GM10266 (cell line): ENCODE data around the gene SMIM41.

ENCODE experiments used
- DNase-seq: peaks from one replicate; pipeline ENCODE4 v3.0.0; 2012; ENCODE audit errors: extremely low spot score
- TF ChIP-seq, protein P1 (sequence below): IDR thresholded peaks from 2 replicates; pipeline ENCODE4 v1.5.1; 2012; ENCODE audit warnings: mild to moderate bottlenecking, low read depth; ENCODE audit not compliant: control insufficient read depth, insufficient read depth; ENCODE audit errors: missing control alignments

SMIM41 gene

DNA sequence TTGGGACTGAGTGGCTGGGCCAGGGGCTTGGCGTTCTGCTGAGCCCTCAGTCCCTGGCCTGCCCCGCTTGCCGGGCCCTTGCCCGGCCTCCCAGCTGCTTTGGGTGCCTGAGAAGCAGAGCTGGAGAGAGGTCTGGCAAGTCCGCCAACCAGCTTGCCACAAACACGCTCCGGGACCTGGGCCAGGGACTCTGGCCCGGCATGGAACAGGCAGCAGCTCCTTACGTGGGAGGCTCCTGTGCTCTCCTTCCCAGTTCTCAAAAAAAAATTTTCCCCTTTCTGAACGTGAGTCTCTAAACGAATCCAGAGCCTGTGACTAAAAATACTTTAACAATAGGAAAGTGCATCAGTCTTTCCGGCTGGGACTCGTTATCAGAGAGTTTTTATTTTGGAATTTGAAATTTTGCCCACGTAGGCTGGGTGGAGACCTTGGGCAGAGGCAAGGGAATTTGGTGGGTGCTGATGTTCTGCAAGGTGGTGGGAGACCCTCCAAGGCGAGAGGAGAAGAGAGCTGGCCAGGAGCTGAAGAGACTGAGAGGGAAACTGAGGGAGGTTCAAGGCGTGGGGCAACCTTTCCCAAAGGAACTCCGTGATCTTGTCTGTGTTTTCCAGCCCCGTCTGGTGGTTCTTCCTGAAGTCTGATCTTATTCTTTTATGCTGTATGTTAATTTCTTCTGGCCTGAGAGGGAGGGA lies 35.1 kb upstream of the SMIM41 start:
- no peak for DNase-seq
- TF ChIP-seq, protein P1, sequence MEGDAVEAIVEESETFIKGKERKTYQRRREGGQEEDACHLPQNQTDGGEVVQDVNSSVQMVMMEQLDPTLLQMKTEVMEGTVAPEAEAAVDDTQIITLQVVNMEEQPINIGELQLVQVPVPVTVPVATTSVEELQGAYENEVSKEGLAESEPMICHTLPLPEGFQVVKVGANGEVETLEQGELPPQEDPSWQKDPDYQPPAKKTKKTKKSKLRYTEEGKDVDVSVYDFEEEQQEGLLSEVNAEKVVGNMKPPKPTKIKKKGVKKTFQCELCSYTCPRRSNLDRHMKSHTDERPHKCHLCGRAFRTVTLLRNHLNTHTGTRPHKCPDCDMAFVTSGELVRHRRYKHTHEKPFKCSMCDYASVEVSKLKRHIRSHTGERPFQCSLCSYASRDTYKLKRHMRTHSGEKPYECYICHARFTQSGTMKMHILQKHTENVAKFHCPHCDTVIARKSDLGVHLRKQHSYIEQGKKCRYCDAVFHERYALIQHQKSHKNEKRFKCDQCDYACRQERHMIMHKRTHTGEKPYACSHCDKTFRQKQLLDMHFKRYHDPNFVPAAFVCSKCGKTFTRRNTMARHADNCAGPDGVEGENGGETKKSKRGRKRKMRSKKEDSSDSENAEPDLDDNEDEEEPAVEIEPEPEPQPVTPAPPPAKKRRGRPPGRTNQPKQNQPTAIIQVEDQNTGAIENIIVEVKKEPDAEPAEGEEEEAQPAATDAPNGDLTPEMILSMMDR, result no peak

GRCh38 chr12:52045794-52046199 lies 33.7 kb upstream of the SMIM41 start:
- no peak for DNase-seq
- TF ChIP-seq, protein P1, result no peak

DNA sequence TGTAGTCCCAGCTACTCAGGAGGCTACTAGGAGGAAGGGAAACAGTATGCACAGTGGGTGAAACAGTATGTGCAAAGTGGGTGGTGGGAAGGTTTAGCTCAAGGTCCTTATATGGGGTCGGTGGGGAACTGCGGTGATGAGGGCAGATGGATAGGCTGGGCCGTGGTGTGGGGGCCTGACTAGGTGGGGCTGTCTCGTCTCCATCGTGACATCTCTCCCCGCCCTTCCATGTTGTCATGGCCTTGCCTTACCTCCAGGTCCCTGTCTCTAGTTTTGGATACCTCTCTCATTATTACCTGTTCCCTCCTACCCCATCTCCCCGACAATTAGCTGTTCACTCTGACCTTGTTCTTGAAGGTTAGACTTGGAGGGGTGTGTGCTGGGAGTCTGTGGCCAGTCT lies 32.6 kb upstream of the SMIM41 start:
- DNase-seq, result no peak
- TF ChIP-seq, protein P1, result no peak

DNA sequence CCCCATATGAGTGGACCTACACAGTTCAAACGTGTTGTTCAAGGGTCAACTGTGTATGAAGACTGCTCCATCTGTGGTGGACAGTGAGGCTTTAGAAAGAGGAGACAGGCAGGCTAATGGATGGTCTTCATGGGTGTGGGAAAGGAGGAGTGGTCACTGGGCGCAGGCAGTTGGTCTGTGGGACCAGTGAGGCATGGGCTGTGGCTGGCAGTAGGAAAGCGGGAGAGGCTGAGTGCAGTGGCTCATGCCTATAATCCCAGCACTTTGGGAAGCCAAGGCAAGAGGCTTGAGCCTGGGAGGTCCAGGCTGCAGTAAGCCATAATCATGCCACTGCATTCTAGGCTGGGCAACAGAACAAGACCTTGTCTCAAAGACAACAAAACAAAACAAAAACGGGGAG lies 30.2 kb upstream of the SMIM41 start:
- TF ChIP-seq, protein P1, result no peak

GRCh38 chr12:52049688-52050087 lies 29.8 kb upstream of the SMIM41 start:
- DNase-seq, result no peak
- TF ChIP-seq, protein P1, result no peak

More for the DNA sequence above, 30.2 kb upstream of the SMIM41 start:
- no peak for DNase-seq

GRCh38 chr12:52050116-52050757 lies 29.3 kb upstream of the SMIM41 start:
- TF ChIP-seq, protein P1, result no peak
- DNase-seq, result no peak
